ENCODE measurements around the gene BORA. TPM values are rescaled to one million over a fixed set of nuclear protein-coding genes. Genes with fewer than 3 reads are reported as not detected.

BORA gene
- total RNA-seq = 10 to 100 TPM; 31.0 TPM

GRCh38 chr13:72727417-72728289 lies at the start of gene BORA, which contains the start of gene MZT1:
TSS of gene BORA (plus strand) at chr13:72727923. CDS start at chr13:72728941, 1,018 bp downstream.
TSS of gene MZT1 (minus strand) at chr13:72727629. CDS start at chr13:72727602, 27 bp downstream.
- Mint-ChIP-seq H3K9me3 (ENCODE audit: insufficient read depth) (no peaks in the 10 kb centered on the region), H3K4me3 (peak within 1 kb of the TSS; percentile 94), H3K36me3 (ENCODE audit: low read depth) (peaks cover 63% of the 10 kb centered on the region), H3K27ac (peak within 1 kb of the TSS; percentile 92), H3K27me3 (ENCODE audit: low read depth) (no peaks in the 10 kb centered on the region), H3K4me1 (ENCODE audit: low read depth) (peaks cover 52% of the 10 kb centered on the region)
- ATAC-seq (peak; percentile 94), DNase-seq (peak; percentile 98)
- ChIA-PET POLR2A (interaction anchor here (0.6 to 1.5 kb wide), 2 partner anchors 11 to 53 kb away, joined by 3 read pairs; no protein-coding TSS in a partner anchor), CTCF (interaction anchor here (0.7 to 2.2 kb wide), 3 partner anchors 18 to 84 kb away, joined by 3 to 8 read pairs (median 3); partner anchors contain the start of gene DIS3)

GRCh38 chr13:72678312-72678711 lies 49.4 kb upstream of the BORA start:
- CTCF ChIA-PET = no interaction called here
- no peaks in the 10 kb centered on the region for H3K9me3 Mint-ChIP-seq (ENCODE audit: insufficient read depth)

GRCh38 chr13:72680353-72680752 lies 47.4 kb upstream of the BORA start:
- no peaks in the 10 kb centered on the region for H3K4me1 Mint-ChIP-seq (ENCODE audit: low read depth)
- CTCF ChIA-PET = no interaction called here

More at GRCh38 chr13:72678312-72678711, 49.4 kb upstream of the BORA start:
- no peak for ATAC-seq
- DNase-seq = no peak
- no peak overlapping the region for H3K27ac Mint-ChIP-seq
- no peaks in the 10 kb centered on the region for H3K36me3 Mint-ChIP-seq (ENCODE audit: low read depth)
- no peaks in the 10 kb centered on the region for H3K27me3 Mint-ChIP-seq (ENCODE audit: low read depth)
- POLR2A ChIA-PET = no interaction called here
- no peaks in the 10 kb centered on the region for H3K4me1 Mint-ChIP-seq (ENCODE audit: low read depth)
- H3K4me3 Mint-ChIP-seq = no peak overlapping the region

GRCh38 chr13:72686766-72687165 lies 41.0 kb upstream of the BORA start:
- ChIA-PET POLR2A (no interaction called here), CTCF (no interaction called here)
- no peaks in the 10 kb centered on the region for H3K4me1 Mint-ChIP-seq (ENCODE audit: low read depth)
- no peaks in the 10 kb centered on the region for H3K36me3 Mint-ChIP-seq (ENCODE audit: low read depth)
- DNase-seq = no peak
- H3K27ac Mint-ChIP-seq = no peak overlapping the region
- peaks cover 7% of the 10 kb centered on the region for H3K27me3 Mint-ChIP-seq (ENCODE audit: low read depth)
- no peak overlapping the region for H3K4me3 Mint-ChIP-seq
- no peak for ATAC-seq
- H3K9me3 Mint-ChIP-seq (ENCODE audit: insufficient read depth) = no peaks in the 10 kb centered on the region

More at GRCh38 chr13:72680353-72680752, 47.4 kb upstream of the BORA start:
- no peak overlapping the region for H3K4me3 Mint-ChIP-seq
- POLR2A ChIA-PET = interaction anchor here (0.6 kb wide), 1 partner anchor 1253 kb away, joined by 3 read pairs; no protein-coding TSS in a partner anchor
- ATAC-seq = no peak
- no peak overlapping the region for H3K27ac Mint-ChIP-seq
- DNase-seq = no peak
- H3K9me3 Mint-ChIP-seq (ENCODE audit: insufficient read depth) = no peaks in the 10 kb centered on the region
- H3K27me3 Mint-ChIP-seq (ENCODE audit: low read depth) = no peaks in the 10 kb centered on the region
- H3K36me3 Mint-ChIP-seq (ENCODE audit: low read depth) = no peaks in the 10 kb centered on the region

GRCh38 chr13:72689181-72689696 lies 38.5 kb upstream of the BORA start:
- H3K27ac Mint-ChIP-seq = no peak overlapping the region
- no peak for ATAC-seq
- H3K27me3 Mint-ChIP-seq (ENCODE audit: low read depth) = peaks cover 7% of the 10 kb centered on the region
- ChIA-PET CTCF (no interaction called here), POLR2A (no interaction called here)
- no peaks in the 10 kb centered on the region for H3K4me1 Mint-ChIP-seq (ENCODE audit: low read depth)
- no peak for DNase-seq
- H3K36me3 Mint-ChIP-seq (ENCODE audit: low read depth) = no peaks in the 10 kb centered on the region
- H3K9me3 Mint-ChIP-seq (ENCODE audit: insufficient read depth) = no peaks in the 10 kb centered on the region
- H3K4me3 Mint-ChIP-seq = no peak overlapping the region

GRCh38 chr13:72692884-72693514 lies 34.7 kb upstream of the BORA start:
- Mint-ChIP-seq H3K27me3 (ENCODE audit: low read depth) (no peaks in the 10 kb centered on the region), H3K4me3 (no peak overlapping the region), H3K9me3 (ENCODE audit: insufficient read depth) (no peaks in the 10 kb centered on the region), H3K36me3 (ENCODE audit: low read depth) (no peaks in the 10 kb centered on the region), H3K4me1 (ENCODE audit: low read depth) (no peaks in the 10 kb centered on the region), H3K27ac (no peak overlapping the region)
- ChIA-PET CTCF (no interaction called here), POLR2A (no interaction called here)
- DNase-seq (no peak), ATAC-seq (no peak)

- no peaks in the 10 kb centered on the region for H3K4me1 Mint-ChIP-seq (ENCODE audit: low read depth)
- ChIA-PET POLR2A (no interaction called here), CTCF (no interaction called here)
- ATAC-seq (no peak), DNase-seq (no peak)
- H3K27me3 Mint-ChIP-seq (ENCODE audit: low read depth) = no peaks in the 10 kb centered on the region
- no peak overlapping the region for H3K27ac Mint-ChIP-seq
- H3K4me3 Mint-ChIP-seq = no peak overlapping the region
- no peaks in the 10 kb centered on the region for H3K9me3 Mint-ChIP-seq (ENCODE audit: insufficient read depth)
- H3K36me3 Mint-ChIP-seq (ENCODE audit: low read depth) = no peaks in the 10 kb centered on the region
Measured at GRCh38 chr13:72693832-72694231, 33.9 kb upstream of the BORA start.

- DNase-seq (no peak), ATAC-seq (no peak)
- no peaks in the 10 kb centered on the region for H3K27me3 Mint-ChIP-seq (ENCODE audit: low read depth)
- CTCF ChIA-PET = no interaction called here
- H3K9me3 Mint-ChIP-seq (ENCODE audit: insufficient read depth) = no peaks in the 10 kb centered on the region
- H3K36me3 Mint-ChIP-seq (ENCODE audit: low read depth) = no peaks in the 10 kb centered on the region
- no peak overlapping the region for H3K27ac Mint-ChIP-seq
- H3K4me1 Mint-ChIP-seq (ENCODE audit: low read depth) = no peaks in the 10 kb centered on the region
- POLR2A ChIA-PET = no interaction called here
- no peak overlapping the region for H3K4me3 Mint-ChIP-seq
Measured at GRCh38 chr13:72694314-72694713, 33.4 kb upstream of the BORA start.

- ATAC-seq (no peak), DNase-seq (no peak)
- no peaks in the 10 kb centered on the region for H3K27me3 Mint-ChIP-seq (ENCODE audit: low read depth)
- ChIA-PET POLR2A (no interaction called here), CTCF (interaction anchor here (1.1 kb wide), 1 partner anchor 53 kb away, joined by 3 read pairs; no protein-coding TSS in a partner anchor)
- no peak overlapping the region for H3K27ac Mint-ChIP-seq
- no peaks in the 10 kb centered on the region for H3K4me1 Mint-ChIP-seq (ENCODE audit: low read depth)
- no peak overlapping the region for H3K4me3 Mint-ChIP-seq
- no peaks in the 10 kb centered on the region for H3K9me3 Mint-ChIP-seq (ENCODE audit: insufficient read depth)
- H3K36me3 Mint-ChIP-seq (ENCODE audit: low read depth) = no peaks in the 10 kb centered on the region
Measured at GRCh38 chr13:72696579-72696978, 31.1 kb upstream of the BORA start.

- no peaks in the 10 kb centered on the region for H3K9me3 Mint-ChIP-seq (ENCODE audit: insufficient read depth)
- H3K4me3 Mint-ChIP-seq = no peak overlapping the region
- ChIA-PET POLR2A (interaction anchor here (0.6 to 0.7 kb wide), 2 partner anchors 304 to 1239 kb away, joined by 3 read pairs; no protein-coding TSS in a partner anchor), CTCF (no interaction called here)
- DNase-seq (no peak), ATAC-seq (no peak)
- H3K27ac Mint-ChIP-seq = no peak overlapping the region
- H3K27me3 Mint-ChIP-seq (ENCODE audit: low read depth) = no peaks in the 10 kb centered on the region
- no peaks in the 10 kb centered on the region for H3K4me1 Mint-ChIP-seq (ENCODE audit: low read depth)
- H3K36me3 Mint-ChIP-seq (ENCODE audit: low read depth) = no peaks in the 10 kb centered on the region
Measured at GRCh38 chr13:72698164-72698563, 29.6 kb upstream of the BORA start.

- ChIA-PET POLR2A (no interaction called here), CTCF (no interaction called here)
- ATAC-seq (no peak), DNase-seq (no peak)
- Mint-ChIP-seq H3K36me3 (ENCODE audit: low read depth) (peaks cover 1% of the 10 kb centered on the region), H3K9me3 (ENCODE audit: insufficient read depth) (no peaks in the 10 kb centered on the region), H3K4me1 (ENCODE audit: low read depth) (no peaks in the 10 kb centered on the region), H3K27me3 (ENCODE audit: low read depth) (no peaks in the 10 kb centered on the region), H3K27ac (no peak overlapping the region), H3K4me3 (no peak overlapping the region)
Measured at GRCh38 chr13:72700509-72700908, 27.2 kb upstream of the BORA start.

- ATAC-seq (no peak), DNase-seq (no peak)
- no peaks in the 10 kb centered on the region for H3K27me3 Mint-ChIP-seq (ENCODE audit: low read depth)
- no peak overlapping the region for H3K4me3 Mint-ChIP-seq
- H3K4me1 Mint-ChIP-seq (ENCODE audit: low read depth) = peaks cover 19% of the 10 kb centered on the region
- H3K27ac Mint-ChIP-seq = no peak overlapping the region
- ChIA-PET CTCF (no interaction called here), POLR2A (no interaction called here)
- H3K9me3 Mint-ChIP-seq (ENCODE audit: insufficient read depth) = no peaks in the 10 kb centered on the region
- peaks cover 82% of the 10 kb centered on the region for H3K36me3 Mint-ChIP-seq (ENCODE audit: low read depth)
Measured at GRCh38 chr13:72716776-72717175, 10.9 kb upstream of the BORA start.
